Measurements from ENCODE around the gene CINP.
"Not testable (repeated sequence)": the region's sequence is repeated elsewhere in the genome, so short reads cannot be mapped to it uniquely, and the experiment has no call there.

The CINP gene

DNA sequence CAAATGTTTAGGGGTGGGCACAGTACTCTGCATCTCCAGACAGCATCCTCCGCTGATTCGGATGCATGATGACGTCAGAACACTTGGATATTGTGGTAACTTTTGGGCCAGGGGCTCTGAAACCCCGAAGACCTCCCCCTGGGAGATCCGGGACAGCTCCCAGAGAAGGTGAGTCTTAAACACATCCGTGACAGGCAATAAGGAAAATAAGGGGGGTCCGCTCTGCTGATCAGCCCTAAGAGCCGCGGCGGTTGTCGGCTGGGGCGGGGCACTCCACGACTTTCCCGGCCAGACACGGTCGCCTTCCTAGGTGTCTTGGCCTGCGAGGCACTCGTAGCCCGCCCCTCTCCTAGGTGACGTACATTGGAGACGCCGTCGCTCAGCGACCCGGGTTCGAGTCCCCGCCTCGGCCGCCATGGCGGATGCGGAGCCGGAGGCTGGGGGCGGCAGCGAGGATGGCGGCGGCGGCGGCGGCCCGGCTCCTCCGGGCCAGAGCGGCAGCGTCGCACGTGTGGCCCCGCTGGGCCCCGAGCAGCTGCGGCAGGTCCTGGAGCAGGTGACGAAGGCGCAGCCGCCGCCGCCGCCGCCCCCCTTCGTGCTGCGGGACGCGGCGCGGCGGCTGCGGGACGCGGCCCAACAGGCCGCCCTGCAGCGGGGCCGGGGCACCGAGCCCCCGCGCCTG, 43.2 kb downstream of the CINP start, which contains the start of gene ZNF839:
TSS of gene ZNF839 (plus strand) at position 396 of the 682 bp plus-strand sequence. CDS start at position 416, 20 bp downstream.
- DNase-seq, result peak; percentile 50

DNA sequence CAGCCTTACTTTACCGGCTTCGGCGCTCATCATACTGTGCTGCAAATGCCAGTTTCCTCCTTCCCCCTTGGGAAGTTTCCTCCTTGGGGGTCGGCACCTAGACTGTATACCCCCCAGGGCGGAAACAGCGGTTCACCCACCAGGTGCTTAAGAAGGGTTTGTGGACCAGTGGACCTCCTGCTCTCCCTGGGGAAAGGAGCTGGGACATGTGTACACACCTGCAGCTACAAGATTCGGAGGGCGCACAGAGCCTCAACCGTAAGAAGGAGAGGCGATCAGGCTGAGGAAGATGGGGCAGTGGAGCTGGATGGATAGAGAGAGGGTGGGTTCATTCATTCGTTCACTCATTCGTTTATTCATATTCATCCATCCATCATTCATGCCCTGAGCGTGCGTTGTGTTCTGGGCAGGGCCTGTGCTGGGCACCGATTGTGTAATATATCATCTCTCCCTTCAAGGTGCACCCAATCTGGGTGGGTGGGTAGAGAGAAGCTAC, 43.9 kb downstream of the CINP start:
- DNase-seq, result no peak

DNA sequence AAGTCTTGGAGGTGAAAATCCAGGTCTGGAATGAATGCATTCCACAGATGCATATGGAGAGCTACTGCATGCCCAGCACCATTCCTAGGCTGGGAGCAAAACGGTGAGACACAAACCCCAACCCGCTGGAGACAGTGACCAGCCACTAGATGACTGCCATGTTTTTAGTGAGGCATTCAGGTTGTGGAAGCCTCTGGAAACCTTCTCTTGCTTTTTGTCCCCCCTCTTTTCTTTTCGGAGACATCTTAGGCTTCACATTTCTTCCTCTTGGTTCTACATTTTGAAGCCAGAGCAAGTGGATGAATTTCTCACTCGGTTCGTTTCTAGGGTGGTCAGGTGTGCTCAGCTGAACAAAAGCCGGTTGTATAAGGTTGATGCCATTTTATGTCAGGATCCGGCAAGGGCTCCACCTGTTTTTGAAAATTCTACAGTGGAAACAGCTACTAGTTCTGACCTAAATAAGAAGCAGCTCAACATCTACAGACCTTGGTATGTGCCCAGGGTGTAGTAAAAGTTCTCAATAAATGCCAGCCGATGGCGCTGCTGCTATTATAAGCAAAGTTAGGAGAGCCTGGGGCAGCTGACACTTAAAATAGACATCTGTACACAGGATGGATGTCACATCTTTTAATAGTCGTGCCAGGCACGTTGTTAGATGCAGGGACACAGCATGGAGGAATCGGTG, 45.0 kb downstream of the CINP start:
- peak; percentile 55 for DNase-seq

DNA sequence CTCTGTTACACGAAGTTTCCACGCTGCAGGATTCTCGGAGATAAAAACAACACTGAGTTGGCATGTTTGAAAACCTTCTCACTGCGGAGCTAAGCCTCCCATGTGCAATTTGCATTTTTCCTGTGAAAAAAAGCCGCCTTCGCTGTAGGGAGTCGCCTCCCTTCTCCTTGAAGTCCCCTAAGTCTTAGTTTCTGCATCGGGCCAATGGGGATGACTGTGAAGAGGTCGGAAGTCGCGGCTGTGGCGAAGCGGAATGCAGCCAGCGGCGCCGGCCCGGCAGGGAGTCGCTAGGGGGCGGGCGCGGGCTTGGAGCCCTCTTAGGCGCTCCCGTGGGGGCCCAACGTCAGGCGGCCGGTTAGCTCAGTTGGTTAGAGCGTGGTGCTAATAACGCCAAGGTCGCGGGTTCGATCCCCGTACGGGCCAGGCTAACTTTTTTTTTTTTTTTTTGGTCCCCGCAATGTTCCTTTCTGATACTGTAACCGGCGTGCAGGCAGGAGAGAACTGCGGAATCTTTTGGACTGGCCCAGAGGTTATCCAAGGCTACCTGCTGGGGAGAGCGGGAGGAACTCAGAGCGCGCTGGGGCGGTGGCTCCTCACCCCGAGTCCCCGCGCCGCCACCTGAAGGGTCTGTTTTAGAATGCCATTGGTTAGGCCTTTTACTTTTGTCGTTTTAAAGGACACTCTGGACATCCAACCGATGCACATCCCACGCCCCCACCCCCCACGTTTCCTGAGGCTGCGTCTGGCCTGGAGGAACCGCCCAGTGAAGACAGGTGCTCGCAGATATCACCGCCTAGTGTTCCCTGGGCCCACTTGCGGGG, 45.7 kb downstream of the CINP start:
- peak; percentile 41 for DNase-seq

DNA sequence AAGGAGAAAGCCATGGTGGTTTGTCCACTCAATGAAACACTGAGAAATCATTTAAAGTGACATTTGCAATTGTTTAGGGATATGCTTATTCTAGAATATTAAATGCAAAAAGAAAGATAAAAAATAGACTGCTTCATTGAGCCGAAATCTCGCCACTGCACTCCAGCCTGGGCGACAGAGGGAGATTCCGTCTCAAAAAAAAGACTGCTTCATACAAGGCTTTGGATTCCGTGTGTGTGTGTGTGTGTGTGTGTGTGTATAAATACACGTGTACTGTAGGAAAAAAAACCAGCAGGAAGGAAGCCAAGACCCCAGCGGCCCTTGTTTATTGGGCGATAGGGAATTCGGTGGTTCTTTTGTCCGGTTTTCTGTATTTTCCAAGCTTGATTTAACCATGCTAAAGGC, 46.4 kb downstream of the CINP start:
- DNase-seq, result no peak

DNA sequence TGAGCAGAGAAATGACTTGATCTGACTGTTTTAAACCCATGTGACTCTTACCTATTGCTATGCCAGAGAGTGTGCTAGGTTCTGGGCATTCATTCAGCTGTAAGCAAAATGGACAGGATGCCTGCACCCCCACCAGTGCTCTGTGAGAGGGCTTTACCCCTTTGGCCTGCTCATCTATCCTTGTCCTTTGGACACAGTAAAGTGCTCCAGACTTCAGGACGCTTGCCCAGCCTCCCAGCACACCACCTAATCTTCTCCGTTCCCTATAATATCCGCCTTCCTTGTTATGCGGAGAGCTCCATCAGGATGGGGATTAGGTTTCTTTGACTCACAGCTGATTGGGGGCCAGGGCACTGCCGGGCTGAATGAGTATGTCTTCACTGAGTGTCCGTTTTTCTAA, 47.6 kb downstream of the CINP start:
- no peak for DNase-seq

DNA sequence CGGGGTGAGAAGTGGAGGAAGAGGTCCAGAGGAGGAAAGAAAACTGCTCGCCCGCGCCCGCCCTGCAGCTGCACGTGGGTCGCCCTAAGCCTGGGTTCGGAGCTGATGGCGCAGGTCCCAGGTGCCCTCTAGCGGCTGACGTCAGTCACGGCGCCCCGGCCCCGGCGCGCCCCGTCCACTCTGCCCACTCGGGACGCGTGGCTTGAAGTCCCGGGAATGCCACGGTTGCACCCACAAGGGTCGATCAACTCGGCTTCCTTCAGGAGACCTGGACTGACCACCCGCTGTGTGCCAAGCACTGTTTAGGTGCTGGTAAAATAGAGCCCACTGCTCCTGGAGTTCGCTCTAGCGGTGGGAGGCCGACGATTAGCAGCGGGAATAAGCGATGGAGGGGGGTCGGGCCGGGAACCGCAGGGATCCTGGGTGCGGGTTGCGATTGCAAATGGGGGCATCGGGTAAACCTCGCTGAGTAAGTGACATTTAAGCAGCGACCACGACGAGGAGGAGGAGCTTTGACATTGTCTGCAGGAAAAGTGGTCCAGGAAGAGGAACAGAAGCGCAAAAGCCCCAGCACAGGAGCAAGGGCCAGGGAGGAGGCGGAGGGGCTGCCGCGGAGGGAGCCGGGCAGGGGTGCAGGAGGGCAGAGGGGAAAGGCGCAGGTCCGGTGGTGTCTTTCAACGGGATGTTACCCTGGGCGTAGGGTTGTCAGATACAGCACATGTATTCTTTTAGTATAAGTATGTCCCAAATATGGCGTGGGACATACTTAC, 48.3 kb downstream of the CINP start:
- no peak for DNase-seq

DNA sequence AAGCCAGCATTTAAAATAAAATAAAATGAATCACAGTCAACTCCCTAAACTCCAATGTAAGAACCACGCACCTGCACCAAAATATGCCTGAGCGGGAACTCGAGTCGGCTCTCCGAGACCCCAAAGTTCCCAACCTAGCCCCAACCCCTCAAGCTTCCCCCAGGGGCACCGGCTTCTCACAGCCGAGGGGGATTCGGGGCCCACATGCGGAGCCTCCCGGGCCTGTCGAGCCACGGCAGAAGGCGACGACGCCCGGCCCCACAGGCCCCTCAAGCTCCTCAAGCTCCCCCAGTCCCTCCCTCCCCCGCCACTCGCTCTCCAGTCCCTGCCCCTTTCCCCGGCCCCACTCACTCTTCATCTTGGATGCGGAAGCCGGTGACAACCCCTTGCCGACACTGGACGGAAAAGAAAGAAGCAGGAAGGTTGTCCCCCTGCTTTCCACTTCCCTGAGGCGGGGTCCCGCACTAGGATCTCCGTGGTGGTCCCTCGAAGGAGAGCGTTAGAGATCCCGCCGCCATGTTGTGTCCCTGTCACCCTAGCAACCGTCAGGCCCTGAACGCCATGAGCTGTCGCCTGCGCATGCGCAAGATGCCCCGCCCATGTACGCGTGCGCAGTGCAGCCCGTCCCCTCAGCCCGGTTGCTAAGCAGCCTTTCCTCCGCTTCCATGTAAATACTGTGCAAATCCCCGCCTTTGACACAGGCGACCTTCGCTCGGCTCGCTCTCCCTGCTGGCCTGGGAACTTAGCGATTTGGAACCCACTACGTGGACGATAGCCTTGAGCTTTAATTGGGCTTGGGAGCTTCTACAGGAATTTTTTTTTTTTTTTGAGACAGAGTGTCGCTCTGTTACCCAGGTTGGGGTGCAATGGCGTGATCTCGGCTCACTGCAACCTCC, 57.8 kb downstream of the CINP start, which contains the start of gene MOK:
TSS of gene MOK (minus strand) at position 554 of the 896 bp plus-strand sequence. CDS start at position 358, 196 bp downstream.
- DNase-seq, result peak; percentile 84

DNA sequence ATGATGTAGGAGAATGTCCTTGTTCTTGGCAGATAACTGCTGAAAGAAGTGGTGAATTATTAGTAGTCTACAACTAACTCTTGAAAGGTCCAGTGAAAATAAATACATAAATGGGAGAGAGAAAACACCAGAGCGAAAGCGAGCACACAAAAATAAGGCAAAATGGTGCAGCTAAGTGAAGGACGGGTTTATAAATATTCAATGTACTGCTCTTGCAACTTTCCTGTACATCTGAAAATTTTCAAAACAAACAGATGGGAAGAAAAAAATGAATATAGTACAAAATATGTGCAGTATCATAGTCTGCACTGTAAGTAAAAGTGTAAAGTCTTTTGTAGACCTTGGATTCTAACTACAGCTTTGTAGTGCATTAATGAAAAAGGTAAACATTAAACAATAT, 59.0 kb downstream of the CINP start:
- no peak for DNase-seq

DNA sequence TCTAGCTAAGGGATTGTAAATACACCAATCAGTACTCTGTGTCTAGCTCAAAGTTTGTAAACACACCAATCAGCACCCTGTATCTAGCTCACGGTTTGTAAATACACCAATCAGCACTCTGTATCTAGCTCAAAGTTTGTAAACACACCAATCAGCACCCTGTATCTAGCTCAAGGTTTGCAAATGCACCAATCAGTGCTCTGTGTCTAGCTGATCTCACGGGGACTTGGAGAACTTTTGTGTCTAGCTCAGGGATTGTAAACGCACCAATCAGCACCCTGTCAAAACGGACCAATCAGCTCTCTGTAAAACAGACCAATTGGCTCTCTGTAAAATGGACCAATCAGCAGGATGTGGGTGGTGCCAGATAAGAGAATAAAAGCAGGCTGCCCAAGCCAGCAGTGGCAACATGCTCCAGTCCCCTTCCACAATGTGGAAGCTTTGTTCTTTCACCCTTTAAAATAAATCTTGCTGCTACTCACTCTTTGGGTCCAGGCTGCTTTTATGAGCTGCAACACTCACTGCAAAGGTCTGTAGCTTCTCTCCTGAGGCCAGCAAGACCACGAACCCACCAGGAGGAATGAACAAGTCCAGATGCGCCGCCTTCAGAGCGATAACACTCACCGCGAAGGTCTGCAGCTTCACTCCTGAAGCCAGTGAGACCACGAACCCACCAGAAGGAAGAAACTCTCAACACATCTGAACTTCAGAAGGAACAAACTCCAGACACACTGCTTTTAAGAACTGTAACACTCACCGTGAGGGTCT, 64.2 kb downstream of the CINP start:
- not testable (repeated sequence) for DNase-seq
